Colonic mucosa (tissue), 4 donors: ENCODE data around the gene CLNS1A. TPM values are rescaled to one million over a fixed set of nuclear protein-coding genes. Genes with fewer than 3 reads are reported as not detected.

Experiments used
- DNase-seq: peaks from one replicate; pipeline ENCODE4 v3.0.0-alpha.2; 2020
- H3K27ac ChIP-seq: fragments of 200-600 bp; one replicate; pipeline ENCODE4 v1.8.0; 2021
- H3K27me3 ChIP-seq: fragments of 200-600 bp; one replicate; pipeline ENCODE4 v1.8.0; 2021
- H3K36me3 ChIP-seq: fragments of 200-600 bp; one replicate; pipeline ENCODE4 v1.8.0; 2021
- H3K4me1 ChIP-seq: fragments of 200-600 bp; one replicate; pipeline ENCODE4 v1.8.0; 2021; ENCODE audit warnings: mild to moderate bottlenecking
- H3K4me3 ChIP-seq: fragments of 200-600 bp; one replicate; pipeline ENCODE4 v1.8.0; 2021
- H3K9ac ChIP-seq, 2 donors: one replicate each; pipeline ENCODE4 v1.7.0; 2013; ENCODE audit warnings: control low read depth in 2 of 2, low read depth in 2 of 2, low read length in 2 of 2
- H3K9me3 ChIP-seq: fragments of 200-600 bp; one replicate; pipeline ENCODE4 v1.8.0; 2021
- CTCF ChIP-seq: fragments of 200-600 bp; IDR thresholded peaks from one replicate; pipeline ENCODE4 v1.8.0; 2022; ENCODE audit warnings: antibody characterized with exemption, mild to moderate bottlenecking
- intact Hi-C: fragments of 100-400 bp; cut with DNase I; formaldehyde crosslinking; loops from one replicate; pipeline ENCODE4 v1.14.1; 2022
- total RNA-seq, 2 donors: library from RNA; stranded (reverse); fragmentation: NEBNext Ultra II Directional in 1 of 2; extraction: Animal tissue kit (Norgen Biotek cat#: 25700) in 1 of 2; gene quantifications; one replicate each; pipeline ENCODE4 v1.2.1, GENCODE V29; 2021
- donor health status: healthy.
- donor health status: DM: no; HTN: no; CAD: no.
- donor health status: DM: no; HTN: no; CAD: no.

CLNS1A gene
- total RNA-seq, 2 donors from 2014 or later, result 81.0 to 81.6 TPM

- H3K36me3 ChIP-seq, result no peaks in the 10 kb centered on the region
Observed at GRCh38 chr11:77668760-77669159, 31.2 kb upstream of the CLNS1A start.

GRCh38 chr11:77665240-77665965 is 27.8 kb upstream of the CLNS1A start:
- intact Hi-C loops, result no loop called here
- Histone ChIP-seq H3K9ac (peak overlapping the region in 1 of 2 donors; percentile 44), H3K27me3 (no peaks in the 10 kb centered on the region), H3K9me3 (no peaks in the 10 kb centered on the region), H3K4me3 (no peak overlapping the region), H3K36me3 (no peaks in the 10 kb centered on the region), H3K4me1 (no peaks in the 10 kb centered on the region), H3K27ac (peak overlapping the region; percentile 34)
- DNase-seq, result no peak
- TF ChIP-seq CTCF, result no peak

More at GRCh38 chr11:77668760-77669159, 31.2 kb upstream of the CLNS1A start:
- Histone ChIP-seq H3K27me3 (no peaks in the 10 kb centered on the region), H3K4me3 (no peak overlapping the region), H3K27ac (no peak overlapping the region), H3K9ac (no peak overlapping the region), H3K4me1 (no peaks in the 10 kb centered on the region), H3K9me3 (no peaks in the 10 kb centered on the region)
- TF ChIP-seq CTCF, result no peak
- no peak for DNase-seq
- intact Hi-C loops, result no loop called here

- Histone ChIP-seq H3K9ac (no peak overlapping the region), H3K27me3 (no peaks in the 10 kb centered on the region)
Observed at GRCh38 chr11:77661670-77662069, 24.1 kb upstream of the CLNS1A start.

GRCh38 chr11:77660947-77661346 is 23.4 kb upstream of the CLNS1A start:
- no peak overlapping the region for H3K9ac ChIP-seq
- no peak overlapping the region for H3K27ac ChIP-seq
- H3K9me3 ChIP-seq, result no peaks in the 10 kb centered on the region
- no peak for DNase-seq
- H3K36me3 ChIP-seq, result no peaks in the 10 kb centered on the region
- no peak for TF ChIP-seq CTCF
- H3K4me1 ChIP-seq, result no peaks in the 10 kb centered on the region
- intact Hi-C loops, result no loop called here
- no peaks in the 10 kb centered on the region for H3K27me3 ChIP-seq
- no peak overlapping the region for H3K4me3 ChIP-seq

More at GRCh38 chr11:77661670-77662069, 24.1 kb upstream of the CLNS1A start:
- Histone ChIP-seq H3K27ac (no peak overlapping the region), H3K9me3 (no peaks in the 10 kb centered on the region), H3K4me1 (no peaks in the 10 kb centered on the region), H3K4me3 (no peak overlapping the region), H3K36me3 (no peaks in the 10 kb centered on the region)
- no peak for DNase-seq
- intact Hi-C loops, result no loop called here
- no peak for TF ChIP-seq CTCF

- H3K9me3 ChIP-seq, result no peaks in the 10 kb centered on the region
- H3K27ac ChIP-seq, result no peak overlapping the region
- no peak overlapping the region for H3K4me3 ChIP-seq
- no peak for DNase-seq
- no peaks in the 10 kb centered on the region for H3K4me1 ChIP-seq
- no peak overlapping the region for H3K9ac ChIP-seq
- intact Hi-C loops, result no loop called here
- no peaks in the 10 kb centered on the region for H3K36me3 ChIP-seq
- no peaks in the 10 kb centered on the region for H3K27me3 ChIP-seq
- TF ChIP-seq CTCF, result no peak
Observed at GRCh38 chr11:77658213-77659013, 20.8 kb upstream of the CLNS1A start.
